GM12875 (cell line): ENCODE data around the gene RNF212.

ENCODE experiments used
- H3K4me3 ChIP-seq: one replicate; pipeline ENCODE4 v1.5.1; 2011; ENCODE audit warnings: low read depth, low read length, control low read depth
- TF ChIP-seq, protein P1 (sequence below): IDR thresholded peaks from 2 replicates; pipeline ENCODE4 v1.5.1; 2011; ENCODE audit warnings: low read depth, mild to moderate bottlenecking, control low read depth, inconsistent platforms, low read length, moderate library complexity, borderline replicate concordance; ENCODE audit not compliant: insufficient read depth

The RNF212 gene

DNA sequence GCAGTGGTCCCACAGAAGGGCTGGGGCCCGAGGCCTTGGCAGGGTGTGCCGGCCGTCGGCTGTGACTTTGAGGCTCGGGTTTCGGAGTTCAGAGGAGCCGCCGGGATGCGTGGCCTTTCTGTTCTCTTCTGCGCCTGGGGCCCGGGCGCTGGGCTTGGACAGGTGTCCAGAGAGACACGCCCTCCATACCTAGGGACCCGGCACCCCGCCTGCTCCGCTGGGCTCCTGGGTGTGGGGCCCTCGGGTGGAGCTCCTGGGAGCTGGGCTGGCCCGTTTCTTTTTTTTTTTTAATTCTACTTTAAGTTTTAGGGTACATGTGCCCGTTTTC, 90.7 kb downstream of the RNF212 start:
- no peak overlapping the region for H3K4me3 ChIP-seq
- TF ChIP-seq, protein P1, sequence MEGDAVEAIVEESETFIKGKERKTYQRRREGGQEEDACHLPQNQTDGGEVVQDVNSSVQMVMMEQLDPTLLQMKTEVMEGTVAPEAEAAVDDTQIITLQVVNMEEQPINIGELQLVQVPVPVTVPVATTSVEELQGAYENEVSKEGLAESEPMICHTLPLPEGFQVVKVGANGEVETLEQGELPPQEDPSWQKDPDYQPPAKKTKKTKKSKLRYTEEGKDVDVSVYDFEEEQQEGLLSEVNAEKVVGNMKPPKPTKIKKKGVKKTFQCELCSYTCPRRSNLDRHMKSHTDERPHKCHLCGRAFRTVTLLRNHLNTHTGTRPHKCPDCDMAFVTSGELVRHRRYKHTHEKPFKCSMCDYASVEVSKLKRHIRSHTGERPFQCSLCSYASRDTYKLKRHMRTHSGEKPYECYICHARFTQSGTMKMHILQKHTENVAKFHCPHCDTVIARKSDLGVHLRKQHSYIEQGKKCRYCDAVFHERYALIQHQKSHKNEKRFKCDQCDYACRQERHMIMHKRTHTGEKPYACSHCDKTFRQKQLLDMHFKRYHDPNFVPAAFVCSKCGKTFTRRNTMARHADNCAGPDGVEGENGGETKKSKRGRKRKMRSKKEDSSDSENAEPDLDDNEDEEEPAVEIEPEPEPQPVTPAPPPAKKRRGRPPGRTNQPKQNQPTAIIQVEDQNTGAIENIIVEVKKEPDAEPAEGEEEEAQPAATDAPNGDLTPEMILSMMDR, result no peak

- no peak overlapping the region for H3K4me3 ChIP-seq
- TF ChIP-seq, protein P1, result no peak
Observed at GRCh38 chr4:1022051-1022738, 91.2 kb downstream of the RNF212 start.
